T47D (cell line): ENCODE measurements around the gene CAVIN3.

Experiments used
- DNase-seq, 2 experiments: peaks; one replicate each; pipeline versions ENCODE4 v3.0.0 to v3.0.0-alpha.2; 2011 to 2012; ENCODE audit warnings: low read depth in 1 of 2, low spot score in 1 of 2
- JUND ChIP-seq: IDR thresholded peaks from 2 replicates; pipeline ENCODE4 v1.6.1; 2012; ENCODE audit warnings: low read depth
- in situ Hi-C: cut with HindIII; loops from 2 replicates; pipeline ENCODE4 v1.10.0; 2016; ENCODE audit warnings: low sequenced_read_pairs, low pct_unique_long_range_greater_than_20kb

Gene CAVIN3

GRCh38 chr11:6319001-6319703, 1.1 kb downstream of the CAVIN3 start:
- TF ChIP-seq JUND = no peak
- DNase-seq = no peak
- in situ Hi-C loops = no loop called here

DNA sequence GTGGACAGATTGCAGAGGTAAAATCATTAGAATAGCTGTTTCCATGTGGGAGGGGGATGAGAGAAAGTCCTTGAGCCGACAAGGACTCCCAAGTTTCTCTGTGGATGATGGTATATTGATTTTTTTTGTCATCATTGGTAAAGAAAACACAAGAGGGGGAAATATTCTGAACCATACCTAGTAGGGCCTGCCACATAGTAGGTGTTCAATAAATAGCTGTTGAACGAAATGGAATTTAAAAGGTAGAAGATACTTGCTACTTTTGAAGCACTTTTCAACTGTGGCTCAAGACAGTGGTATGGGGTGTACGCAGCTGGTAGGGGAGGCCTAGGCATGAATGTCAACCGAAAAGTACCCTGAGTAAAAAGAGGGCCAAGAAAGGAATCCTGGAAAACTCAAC, 2.1 kb downstream of the CAVIN3 start:
- TF ChIP-seq JUND = no peak
- no peak for DNase-seq
- in situ Hi-C loops = no loop called here

- in situ Hi-C loops = no loop called here
- TF ChIP-seq JUND = no peak
- peak; percentile 58 to 77 for DNase-seq
Observed at GRCh38 chr11:6315811-6316425, 4.4 kb downstream of the CAVIN3 start.

DNA sequence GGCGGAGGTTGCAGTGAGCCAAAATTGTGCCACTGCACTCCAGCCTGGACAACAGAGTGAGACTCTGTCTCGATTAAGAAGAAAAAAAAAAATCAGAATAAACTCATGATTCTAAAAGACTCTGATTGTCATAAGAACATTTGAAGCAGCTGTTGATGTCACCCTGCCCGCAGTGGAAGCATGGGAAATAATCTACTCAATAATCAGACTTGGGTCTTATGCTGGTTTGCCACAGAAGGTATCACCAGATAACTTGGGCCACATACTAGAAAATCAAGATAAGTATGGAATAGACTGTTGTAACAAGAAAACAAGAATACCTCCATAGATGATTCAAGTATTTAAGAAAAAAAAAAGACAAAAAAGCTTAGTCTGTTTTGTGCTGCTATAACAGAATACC, 8.2 kb downstream of the CAVIN3 start:
- no peak for DNase-seq
- TF ChIP-seq JUND = no peak
- in situ Hi-C loops = no loop called here

GRCh38 chr11:6307876-6308275, 12.4 kb downstream of the CAVIN3 start:
- no peak for TF ChIP-seq JUND
- no peak for DNase-seq
- in situ Hi-C loops = no loop called here

DNA sequence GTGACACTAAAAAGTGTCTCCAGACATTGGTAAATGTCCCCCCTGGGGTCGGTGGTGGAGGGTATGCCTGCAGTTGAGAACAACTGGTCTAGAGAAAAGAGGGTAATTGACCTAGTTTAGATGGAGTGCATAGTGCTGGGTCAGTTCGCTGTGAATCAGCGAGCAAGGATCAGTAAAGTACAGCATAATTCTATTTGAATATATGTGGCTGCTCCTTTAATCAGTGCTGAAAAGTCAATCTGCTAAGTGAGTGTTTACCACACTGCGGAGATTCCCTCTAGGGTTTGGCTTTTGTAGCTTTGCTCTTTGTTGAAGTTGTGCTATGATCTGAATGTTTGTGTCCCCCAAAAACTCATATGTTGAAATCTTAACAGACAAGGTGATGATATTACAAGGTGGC, 15.0 kb downstream of the CAVIN3 start:
- no peak for DNase-seq
- no peak for TF ChIP-seq JUND
- in situ Hi-C loops = no loop called here

DNA sequence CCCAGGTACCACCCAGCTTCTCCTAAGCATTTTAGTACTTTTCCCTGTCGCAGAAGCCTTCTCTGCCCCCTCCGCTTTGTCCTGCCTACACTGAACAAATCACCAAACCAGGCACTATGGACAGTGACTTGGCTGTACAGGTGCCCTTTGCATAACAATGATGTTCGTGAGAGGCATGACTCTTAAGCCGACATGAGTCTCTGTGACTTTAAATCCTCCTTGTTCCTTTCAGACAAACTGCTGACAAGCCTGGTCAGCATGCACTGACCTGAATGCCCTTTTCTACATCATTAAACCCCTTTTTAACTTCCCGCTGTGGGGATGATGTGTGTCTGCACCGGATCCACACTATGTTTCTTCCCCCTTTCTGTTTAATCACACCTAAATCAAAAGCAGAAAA, 16.6 kb downstream of the CAVIN3 start:
- in situ Hi-C loops = no loop called here
- no peak for DNase-seq
- TF ChIP-seq JUND = no peak

GRCh38 chr11:6301096-6301495, 19.2 kb downstream of the CAVIN3 start:
- TF ChIP-seq JUND = no peak
- no peak for DNase-seq
- in situ Hi-C loops = no loop called here

GRCh38 chr11:6300325-6300724, 20.0 kb downstream of the CAVIN3 start:
- in situ Hi-C loops = no loop called here
- DNase-seq = no peak
- no peak for TF ChIP-seq JUND

GRCh38 chr11:6298605-6299004, 21.7 kb downstream of the CAVIN3 start:
- TF ChIP-seq JUND = no peak
- DNase-seq = peak in 1 of 2 experiments; percentile 62
- in situ Hi-C loops = no loop called here

DNA sequence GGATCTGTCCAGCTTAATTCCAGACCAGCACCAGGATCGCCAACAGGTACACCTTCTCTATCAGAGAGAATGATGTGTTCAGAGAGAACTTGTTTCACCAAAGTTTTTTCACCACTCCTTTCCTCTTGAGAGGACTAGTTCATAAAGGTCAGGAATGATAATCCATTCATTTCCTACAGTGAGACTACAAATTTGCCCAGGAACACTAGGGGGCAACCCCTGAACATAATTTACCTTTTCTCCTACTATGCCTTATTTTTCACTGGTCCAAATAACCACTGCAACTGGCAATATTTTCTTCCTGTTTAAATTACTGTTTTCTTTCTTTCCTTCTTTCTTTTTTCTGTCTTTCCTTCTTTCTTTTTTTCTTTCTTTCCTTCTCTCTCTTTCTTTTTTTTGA, 22.5 kb downstream of the CAVIN3 start:
- in situ Hi-C loops = no loop called here
- no peak for DNase-seq
- no peak for TF ChIP-seq JUND

DNA sequence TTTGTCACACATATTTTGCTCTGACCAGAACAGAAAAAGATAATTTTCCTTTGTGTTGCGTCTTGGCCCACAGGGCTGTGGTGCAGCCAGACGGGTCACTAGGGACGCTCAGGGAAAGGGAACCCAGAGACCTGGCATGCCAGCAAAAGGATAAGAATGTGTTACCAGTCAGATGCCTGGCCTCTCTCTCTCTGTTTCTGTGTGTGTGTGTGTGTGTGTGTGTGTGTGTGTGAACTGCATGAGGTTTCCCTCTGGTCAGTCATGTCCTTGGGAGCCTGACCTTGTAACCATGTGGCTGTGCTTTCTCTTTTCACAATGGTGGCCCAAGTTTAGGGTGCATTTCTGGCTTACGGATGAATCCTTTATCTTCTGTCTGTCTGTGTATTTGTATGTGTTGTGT, 35.3 kb downstream of the CAVIN3 start:
- no peak for DNase-seq
- in situ Hi-C loops = no loop called here
- TF ChIP-seq JUND = no peak

GRCh38 chr11:6284250-6284649, 36.1 kb downstream of the CAVIN3 start:
- no peak for TF ChIP-seq JUND
- DNase-seq = no peak
- in situ Hi-C loops = no loop called here
